Measurements from ENCODE around the gene REX1BD. TPM values are rescaled to one million over a fixed set of nuclear protein-coding genes. Genes with fewer than 3 reads are reported as not detected.

Gene REX1BD
- total and polyA plus RNA-seq, 2 donors, result 72.2 to 104 TPM

DNA sequence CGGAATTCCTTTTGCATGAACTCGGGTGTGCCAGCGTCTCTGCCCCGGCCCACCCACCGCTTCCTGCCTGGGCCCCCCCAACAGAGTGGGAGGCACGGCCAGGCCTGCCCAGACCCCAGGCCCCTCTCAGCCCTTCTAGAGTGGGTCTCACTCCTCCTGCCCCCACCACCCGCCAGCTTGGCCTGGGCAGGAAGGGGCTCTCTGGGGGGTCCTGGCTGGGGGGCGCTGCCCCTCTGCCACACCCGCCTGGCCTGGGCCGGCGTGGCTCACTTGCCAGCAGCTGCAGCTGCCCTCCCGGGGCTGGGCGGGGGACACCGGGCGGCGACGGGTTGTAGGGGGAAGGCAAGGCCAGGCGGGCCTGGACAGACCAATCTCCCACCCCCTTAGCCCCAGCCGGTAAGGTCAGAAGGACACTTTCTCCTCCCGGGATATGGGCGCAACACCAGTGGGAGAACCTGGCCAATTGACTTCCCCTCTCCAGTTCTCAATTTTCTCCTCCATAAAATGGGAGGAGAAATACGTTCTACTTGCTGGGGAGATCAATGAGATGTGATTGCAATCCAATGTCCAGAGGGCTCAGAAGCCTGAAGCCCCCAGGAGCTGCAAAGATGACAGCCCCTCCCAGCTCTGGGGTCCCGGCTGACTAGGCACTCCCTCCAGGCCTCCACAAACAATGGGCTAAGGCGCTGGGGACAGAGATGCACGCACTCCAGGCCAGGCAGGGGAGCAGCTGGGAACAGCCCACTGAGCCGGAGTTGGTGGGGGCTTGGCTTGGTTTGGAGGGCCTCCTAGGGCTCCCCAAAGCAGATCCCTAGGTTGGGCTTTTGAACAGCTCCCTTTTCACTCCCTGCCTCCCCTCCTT lies 15.6 kb downstream of the REX1BD start:
- no peaks in the 10 kb centered on the region for H3K36me3 ChIP-seq (ENCODE audit: control insufficient read depth in 2 of 2, insufficient read depth in 2 of 2, low read length in 1 of 2)
- 15% methylated on average over 26 of the region's 26 CpGs for WGBS
- H3K27me3 ChIP-seq (ENCODE audit: control insufficient read depth in 2 of 2, insufficient read depth in 1 of 2, low read length in 1 of 2), result peaks cover 68 to 92% of the 10 kb centered on the region in 2 donors
- peaks cover 0 to 3% of the 10 kb centered on the region in 2 donors for H3K4me1 ChIP-seq (ENCODE audit: control insufficient read depth in 2 of 2, insufficient read depth in 2 of 2, low read length in 2 of 2)
- DNase-seq (ENCODE audit: low read depth in 6 of 9, low spot score in 9 of 9), result no peak
- no peak overlapping the region for H3K27ac ChIP-seq (ENCODE audit: low read depth in 1 of 2, low read length in 1 of 2)
- peaks cover 0 to 2% of the 10 kb centered on the region in 2 donors for H3K9me3 ChIP-seq (ENCODE audit: control insufficient read depth in 2 of 2, insufficient read depth in 1 of 2, low read length in 1 of 2)
- no peak overlapping the region for H3K4me3 ChIP-seq (ENCODE audit: low read length in 2 of 2)

DNA sequence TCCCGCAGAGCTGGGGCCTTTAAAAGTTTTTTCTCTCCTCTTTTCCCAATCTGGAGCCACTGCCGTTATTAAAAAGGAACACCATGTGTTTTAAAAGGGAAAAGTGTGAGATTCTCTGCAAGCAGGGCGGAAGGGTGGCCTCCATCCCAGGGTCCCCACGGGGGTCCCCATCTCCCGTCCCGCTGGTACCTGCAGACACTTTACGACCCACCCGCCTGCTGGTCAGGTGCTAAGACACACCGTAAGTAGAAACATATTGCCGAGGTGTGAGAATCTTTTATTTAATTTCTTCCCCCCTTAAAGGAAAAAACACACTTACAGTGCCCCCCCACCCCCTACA lies 16.2 kb downstream of the REX1BD start:
- Histone ChIP-seq H3K27ac (ENCODE audit: low read depth in 1 of 2, low read length in 1 of 2) (no peak overlapping the region), H3K36me3 (ENCODE audit: control insufficient read depth in 2 of 2, insufficient read depth in 2 of 2, low read length in 1 of 2) (no peaks in the 10 kb centered on the region), H3K4me3 (ENCODE audit: low read length in 2 of 2) (no peak overlapping the region), H3K4me1 (ENCODE audit: control insufficient read depth in 2 of 2, insufficient read depth in 2 of 2, low read length in 2 of 2) (peaks cover 0 to 3% of the 10 kb centered on the region in 2 donors), H3K9me3 (ENCODE audit: control insufficient read depth in 2 of 2, insufficient read depth in 1 of 2, low read length in 1 of 2) (peaks cover under 1 to 2% of the 10 kb centered on the region in 2 donors), H3K27me3 (ENCODE audit: control insufficient read depth in 2 of 2, insufficient read depth in 1 of 2, low read length in 1 of 2) (peaks cover 74 to 92% of the 10 kb centered on the region in 2 donors)
- no peak for DNase-seq (ENCODE audit: low read depth in 6 of 9, low spot score in 9 of 9)
- WGBS, result 15% methylated on average over 10 of the region's 10 CpGs

DNA sequence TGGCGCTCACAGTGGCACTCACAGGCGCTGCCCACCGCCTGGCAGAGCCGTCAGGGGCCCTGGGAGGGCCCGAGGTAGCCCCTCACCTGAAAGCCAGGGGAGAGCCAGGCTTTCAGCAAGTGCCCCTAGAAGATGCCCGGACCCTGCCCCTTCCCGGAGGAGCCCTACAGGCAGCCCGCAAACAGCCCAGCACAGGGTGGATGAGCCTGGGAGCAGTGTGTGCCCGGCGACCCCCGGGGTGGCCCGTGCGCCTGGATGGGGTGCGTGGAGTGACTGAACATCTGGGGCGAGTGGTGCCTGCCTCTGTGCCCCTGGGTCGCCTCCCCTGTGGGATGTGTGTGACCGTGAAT lies 16.6 kb downstream of the REX1BD start:
- no peak overlapping the region for H3K4me3 ChIP-seq (ENCODE audit: low read length in 2 of 2)
- no peak for DNase-seq (ENCODE audit: low read depth in 6 of 9, low spot score in 9 of 9)
- no peak overlapping the region for H3K27ac ChIP-seq (ENCODE audit: low read depth in 1 of 2, low read length in 1 of 2)

DNA sequence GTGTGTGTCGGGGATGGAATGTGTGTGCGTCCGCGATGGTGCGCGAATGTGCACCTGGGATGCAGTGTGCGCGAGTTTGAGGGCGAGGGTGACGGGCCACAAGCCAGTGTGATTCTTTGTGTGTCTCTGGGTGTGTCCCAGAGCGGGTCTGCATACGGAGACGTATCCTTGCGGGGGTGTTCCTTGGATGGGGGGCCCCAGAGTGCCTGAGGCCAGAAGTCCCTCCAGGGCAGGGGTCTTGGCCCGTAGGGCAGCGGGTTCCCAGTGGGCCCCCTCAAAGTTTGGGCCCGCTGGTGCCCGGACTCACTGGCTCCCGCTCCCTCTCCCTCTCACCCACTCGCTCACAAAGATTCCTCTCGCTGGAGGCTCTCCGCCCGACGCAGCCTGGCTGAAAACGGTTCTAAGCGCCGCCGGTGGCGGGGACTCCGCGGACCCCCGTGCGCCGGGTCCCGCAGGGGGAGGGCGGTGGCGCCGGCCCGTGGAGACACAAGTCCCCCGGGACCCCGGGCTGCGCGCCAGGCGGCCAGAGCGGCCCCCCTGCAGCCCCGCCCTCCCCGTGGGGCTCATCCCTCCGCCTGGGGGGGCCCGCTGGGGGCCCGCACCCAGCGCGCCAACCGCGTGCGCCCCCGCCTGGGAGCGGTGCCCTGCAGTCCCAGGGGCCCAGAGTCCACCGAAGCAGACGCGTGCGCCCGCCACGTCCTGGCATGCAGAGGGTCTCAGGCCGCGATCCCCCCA lies 17.1 kb downstream of the REX1BD start:
- Histone ChIP-seq H3K36me3 (ENCODE audit: control insufficient read depth in 2 of 2, insufficient read depth in 2 of 2, low read length in 1 of 2) (no peaks in the 10 kb centered on the region), H3K9me3 (ENCODE audit: control insufficient read depth in 2 of 2, insufficient read depth in 1 of 2, low read length in 1 of 2) (peaks cover 2 to 4% of the 10 kb centered on the region in 2 donors), H3K27ac (ENCODE audit: low read depth in 1 of 2, low read length in 1 of 2) (no peak overlapping the region), H3K4me3 (ENCODE audit: low read length in 2 of 2) (no peak overlapping the region), H3K27me3 (ENCODE audit: control insufficient read depth in 2 of 2, insufficient read depth in 1 of 2, low read length in 1 of 2) (peaks cover 83 to 97% of the 10 kb centered on the region in 2 donors), H3K4me1 (ENCODE audit: control insufficient read depth in 2 of 2, insufficient read depth in 2 of 2, low read length in 2 of 2) (peaks cover 0 to 3% of the 10 kb centered on the region in 2 donors)
- no peak for DNase-seq (ENCODE audit: low read depth in 6 of 9, low spot score in 9 of 9)
- WGBS, result 6% methylated on average over 65 of the region's 65 CpGs

More for the DNA sequence above, 16.6 kb downstream of the REX1BD start:
- Histone ChIP-seq H3K36me3 (ENCODE audit: control insufficient read depth in 2 of 2, insufficient read depth in 2 of 2, low read length in 1 of 2) (no peaks in the 10 kb centered on the region), H3K4me1 (ENCODE audit: control insufficient read depth in 2 of 2, insufficient read depth in 2 of 2, low read length in 2 of 2) (peaks cover 0 to 3% of the 10 kb centered on the region in 2 donors), H3K27me3 (ENCODE audit: control insufficient read depth in 2 of 2, insufficient read depth in 1 of 2, low read length in 1 of 2) (peaks cover 78 to 93% of the 10 kb centered on the region in 2 donors), H3K9me3 (ENCODE audit: control insufficient read depth in 2 of 2, insufficient read depth in 1 of 2, low read length in 1 of 2) (peaks cover 2 to 4% of the 10 kb centered on the region in 2 donors)
- WGBS, result 11% methylated on average over 17 of the region's 17 CpGs

DNA sequence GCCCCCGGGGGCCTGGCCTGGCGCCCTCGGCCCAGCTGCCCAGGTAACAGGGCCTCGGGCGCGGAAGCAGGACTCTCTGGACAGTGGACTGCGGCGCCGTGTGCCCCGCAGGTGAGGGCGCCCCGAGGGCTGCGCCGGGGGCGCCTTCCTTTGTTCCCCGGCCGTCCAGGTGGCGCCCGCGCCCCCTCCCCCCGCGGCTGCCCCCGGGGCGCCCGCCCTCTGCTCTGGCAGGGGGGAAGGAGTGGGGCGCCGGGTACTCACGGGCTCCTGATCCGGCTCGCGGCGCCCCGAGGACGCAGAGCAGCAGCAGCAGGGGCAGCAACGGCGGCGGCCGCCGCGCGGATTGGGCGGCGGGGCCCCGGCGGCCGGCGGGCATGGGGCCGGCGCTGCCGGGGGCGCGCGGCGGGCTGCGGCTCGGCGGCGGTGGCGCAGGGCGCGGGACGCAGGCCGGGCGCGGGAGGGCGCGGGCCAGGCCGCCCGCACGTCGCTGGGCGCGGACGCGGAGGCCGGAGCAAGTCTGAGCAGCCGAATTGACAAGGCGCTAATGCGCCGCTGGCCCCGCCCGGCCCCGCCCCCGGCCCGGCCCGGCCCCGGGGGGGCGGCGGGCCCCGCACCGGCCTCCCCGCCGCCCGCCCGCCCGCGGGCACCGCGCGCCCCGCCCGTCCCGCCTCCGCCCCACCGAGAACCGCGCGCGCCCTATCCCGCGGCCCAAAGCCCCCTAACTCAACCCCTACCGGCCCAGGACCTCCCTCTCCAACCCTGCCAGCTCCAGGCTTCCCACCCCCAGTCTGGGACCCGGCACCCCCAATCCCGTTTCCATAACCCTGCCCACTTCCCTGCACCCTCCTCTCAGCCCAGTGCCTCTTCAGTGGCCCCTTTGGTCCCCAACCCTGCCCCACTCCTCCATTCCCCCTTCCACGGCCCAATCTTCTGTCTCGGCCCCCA lies 18.0 kb downstream of the REX1BD start, which contains the start of gene CRLF1:
CRLF1 (minus strand) TSS at position 519 of the 945 bp plus-strand sequence; CDS start at position 376, 143 bp downstream.
- H3K4me3 ChIP-seq (ENCODE audit: low read length in 2 of 2), result no peak within 1 kb of the TSS
- peaks cover 90 to 97% of the 10 kb centered on the region in 2 donors for H3K27me3 ChIP-seq (ENCODE audit: control insufficient read depth in 2 of 2, insufficient read depth in 1 of 2, low read length in 1 of 2)
- no peak within 1 kb of the TSS for H3K27ac ChIP-seq (ENCODE audit: low read depth in 1 of 2, low read length in 1 of 2)
- WGBS, result 2% methylated on average over 112 of the region's 116 CpGs
- DNase-seq (ENCODE audit: low read depth in 6 of 9, low spot score in 9 of 9), result no peak
- peaks cover 0 to 11% of the 10 kb centered on the region in 2 donors for H3K4me1 ChIP-seq (ENCODE audit: control insufficient read depth in 2 of 2, insufficient read depth in 2 of 2, low read length in 2 of 2)
- H3K36me3 ChIP-seq (ENCODE audit: control insufficient read depth in 2 of 2, insufficient read depth in 2 of 2, low read length in 1 of 2), result no peaks in the 10 kb centered on the region
- H3K9me3 ChIP-seq (ENCODE audit: control insufficient read depth in 2 of 2, insufficient read depth in 1 of 2, low read length in 1 of 2), result peaks cover 2 to 4% of the 10 kb centered on the region in 2 donors

DNA sequence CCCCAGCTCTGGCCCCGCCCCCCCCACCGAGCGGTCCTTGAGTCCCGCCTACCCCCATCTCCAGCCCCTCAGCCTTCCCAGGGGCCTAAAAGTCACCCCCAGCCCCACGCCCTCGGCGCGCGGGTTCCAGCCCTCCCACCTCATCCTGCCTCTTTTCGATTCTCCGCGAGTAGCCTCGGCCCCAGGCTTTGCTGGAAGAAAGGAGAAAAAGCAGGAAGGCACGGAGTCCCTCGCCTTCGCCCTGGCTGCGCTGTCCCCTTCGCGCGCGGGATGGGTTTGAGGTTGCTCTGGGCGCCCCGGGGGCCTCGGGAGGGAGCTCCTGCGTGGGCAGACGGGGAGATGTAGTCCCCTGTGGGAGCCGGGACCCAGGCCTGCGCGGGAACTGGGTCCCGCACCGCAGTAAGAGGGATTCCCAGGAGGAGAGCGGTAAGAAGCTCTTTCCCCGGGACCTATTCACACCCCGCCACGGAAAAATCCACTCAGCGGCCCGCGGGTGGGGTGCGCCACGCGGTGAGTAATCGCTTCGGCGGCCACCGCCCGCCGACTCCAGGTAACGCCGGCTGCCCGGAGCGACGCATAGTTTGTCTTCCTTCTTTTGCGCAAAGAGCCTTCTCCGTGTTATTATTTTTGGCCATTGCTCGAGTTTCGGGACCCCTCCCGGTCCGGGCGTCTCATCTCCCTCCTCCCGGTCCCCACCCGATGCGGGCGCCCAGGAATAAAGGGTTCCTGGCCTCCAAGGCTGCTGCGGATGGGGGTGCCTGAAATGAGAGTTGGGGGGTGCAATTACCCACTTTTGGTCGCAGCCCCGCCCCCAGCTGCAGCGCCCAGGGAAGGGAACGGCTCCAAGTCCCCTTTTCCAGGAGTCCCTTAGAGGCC lies 18.9 kb downstream of the REX1BD start:
- 4% methylated on average over 68 of the region's 68 CpGs for WGBS
- DNase-seq (ENCODE audit: low read depth in 6 of 9, low spot score in 9 of 9), result no peak
- peaks cover 2 to 4% of the 10 kb centered on the region in 2 donors for H3K9me3 ChIP-seq (ENCODE audit: control insufficient read depth in 2 of 2, insufficient read depth in 1 of 2, low read length in 1 of 2)
- H3K27ac ChIP-seq (ENCODE audit: low read depth in 1 of 2, low read length in 1 of 2), result no peak overlapping the region
- H3K4me3 ChIP-seq (ENCODE audit: low read length in 2 of 2), result no peak overlapping the region
- H3K36me3 ChIP-seq (ENCODE audit: control insufficient read depth in 2 of 2, insufficient read depth in 2 of 2, low read length in 1 of 2), result no peaks in the 10 kb centered on the region
- H3K4me1 ChIP-seq (ENCODE audit: control insufficient read depth in 2 of 2, insufficient read depth in 2 of 2, low read length in 2 of 2), result peaks cover 0 to 20% of the 10 kb centered on the region in 2 donors
- H3K27me3 ChIP-seq (ENCODE audit: control insufficient read depth in 2 of 2, insufficient read depth in 1 of 2, low read length in 1 of 2), result peaks cover 97% of the 10 kb centered on the region in 2 donors

DNA sequence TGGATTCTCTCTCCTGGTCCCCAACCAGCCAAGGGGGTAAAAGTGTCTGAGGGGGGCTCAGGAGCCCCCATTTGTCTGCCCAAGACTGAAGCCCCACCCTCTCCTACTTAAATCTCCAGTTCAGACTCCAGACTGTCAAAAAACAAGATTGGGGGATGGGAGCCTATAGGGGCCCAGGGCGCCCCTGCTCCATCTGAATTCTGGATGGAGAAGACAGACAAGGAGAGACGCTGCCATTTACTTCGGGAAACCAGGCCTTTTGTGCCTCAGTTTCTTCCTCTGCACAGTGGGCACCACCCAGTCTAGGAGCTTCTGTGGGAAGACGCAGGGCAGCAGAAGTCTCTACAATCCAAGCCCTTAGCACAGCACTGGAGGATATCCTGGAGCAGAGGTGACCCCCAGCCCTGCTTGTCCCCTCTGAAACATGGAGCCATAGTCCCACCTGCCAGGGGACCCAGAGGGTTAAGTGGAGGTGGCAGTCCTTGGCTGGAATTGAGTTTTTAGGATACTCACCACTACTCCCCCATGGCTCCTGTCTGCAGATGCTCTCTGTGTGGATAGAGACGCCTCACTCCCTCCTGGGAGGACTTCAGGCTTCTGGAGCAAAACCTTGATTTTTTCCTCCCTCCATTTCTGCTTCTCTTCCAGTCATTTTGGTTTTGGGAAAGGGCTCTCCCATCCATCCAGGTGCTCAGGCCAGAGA lies 19.7 kb downstream of the REX1BD start:
- no peaks in the 10 kb centered on the region for H3K36me3 ChIP-seq (ENCODE audit: control insufficient read depth in 2 of 2, insufficient read depth in 2 of 2, low read length in 1 of 2)
- H3K9me3 ChIP-seq (ENCODE audit: control insufficient read depth in 2 of 2, insufficient read depth in 1 of 2, low read length in 1 of 2), result peaks cover 2 to 4% of the 10 kb centered on the region in 2 donors
- H3K4me1 ChIP-seq (ENCODE audit: control insufficient read depth in 2 of 2, insufficient read depth in 2 of 2, low read length in 2 of 2), result peaks cover 2 to 21% of the 10 kb centered on the region in 2 donors
- no peak for DNase-seq (ENCODE audit: low read depth in 6 of 9, low spot score in 9 of 9)
- peaks cover 97% of the 10 kb centered on the region in 2 donors for H3K27me3 ChIP-seq (ENCODE audit: control insufficient read depth in 2 of 2, insufficient read depth in 1 of 2, low read length in 1 of 2)
- 27% methylated on average over 5 of the region's 5 CpGs for WGBS
- H3K27ac ChIP-seq (ENCODE audit: low read depth in 1 of 2, low read length in 1 of 2), result no peak overlapping the region
- no peak overlapping the region for H3K4me3 ChIP-seq (ENCODE audit: low read length in 2 of 2)
